Measurements from ENCODE around the gene CXCL3. TPM values are rescaled to one million over a fixed set of nuclear protein-coding genes. Genes with fewer than 3 reads are reported as not detected.

Gene CXCL3
- total and polyA plus RNA-seq, 9 of the 15 experiments (the other 6 are each of a cell fraction or from before 2014, with no cell fraction given) = 2.3 to 8.9 (median 6.1) TPM

DNA sequence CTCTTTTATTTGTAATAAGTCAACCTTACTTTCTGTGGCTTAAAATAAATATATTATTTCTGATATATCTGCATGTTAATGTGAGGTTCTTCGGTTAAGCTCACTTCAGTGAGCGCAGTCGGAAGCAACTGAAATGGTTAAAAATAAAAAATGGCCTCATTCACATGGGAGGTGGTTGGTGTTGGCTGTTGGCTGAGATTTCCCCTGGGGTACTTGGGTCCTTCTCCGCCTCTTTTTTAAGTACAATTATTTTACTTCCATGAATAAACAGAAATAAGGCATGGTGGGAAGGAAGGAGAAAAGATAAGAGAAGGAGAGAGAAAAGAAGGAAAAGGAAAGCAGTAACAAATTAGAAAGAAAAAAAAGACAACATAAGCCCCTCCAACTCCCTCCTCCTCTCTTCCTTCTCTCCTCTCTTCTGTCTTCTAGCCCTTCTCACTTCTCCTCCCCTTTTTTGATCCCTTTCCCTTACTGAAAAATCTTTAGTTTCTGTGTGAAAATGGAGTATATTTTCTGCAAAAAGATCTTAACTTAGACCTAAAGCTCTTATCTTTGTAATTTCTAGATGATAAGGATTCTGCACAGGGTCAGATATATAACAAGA, 19.7 kb upstream of the CXCL3 start:
- FAIRE-seq = no peak
- ATAC-seq = no peak
- no peaks in the 10 kb centered on the region for H3K27me3 ChIP-seq (ENCODE audit: control insufficient read depth in 2 of 2, insufficient read depth in 2 of 2, low read length in 2 of 2)
- intact Hi-C loops (cut with micrococcal nuclease) (loop anchor here (5.0 kb wide), 1 partner anchor 74 kb away; no protein-coding TSS in a partner anchor), in situ Hi-C loops (cut with MboI) (no loop called here)
- H4K20me1 ChIP-seq (replicated peaks; ENCODE audit: control insufficient read depth, insufficient read depth, low read length) = no peaks in the 10 kb centered on the region
- 87% methylated on average over 4 of the region's 4 CpGs for WGBS (ENCODE audit: insufficient coverage, low coverage, missing lambda C conversion rate)
- peak overlapping the region in 1 of 2 experiments; percentile 79; a peak in 2 of 4 replicates for H3K9ac ChIP-seq (ENCODE audit: insufficient read depth in 1 of 2, low read depth in 2 of 2, low read length in 2 of 2)
- no peak overlapping the region for H3K4me3 ChIP-seq
- H2AFZ ChIP-seq (ENCODE audit: low read depth, low read length) = peak overlapping the region; percentile 75
- H3K27ac ChIP-seq (ENCODE audit: extremely low read depth, low read depth, low read length) = peak overlapping the region; percentile 98
- CTCF ChIA-PET (ENCODE audit: low intra/inter-chr PET ratio) = no interaction called here
- POLR2A ChIA-PET = interaction anchor here (1.0 kb wide), 1 partner anchor 19 kb away, joined by 4 read pairs; the partner anchor contains the start of gene CXCL3
- DNase-seq (ENCODE audit: extremely low read depth in 1 of 4, low spot score in 3 of 4) = no peak
- H3K4me2 ChIP-seq (ENCODE audit: insufficient read depth, low read length) = no peak overlapping the region
- H3K9me1 ChIP-seq (ENCODE audit: control insufficient read depth, insufficient read depth, low read length) = peaks cover 4% of the 10 kb centered on the region
- H3K36me3 ChIP-seq (ENCODE audit: control insufficient read depth, insufficient read depth, low read length) = no peaks in the 10 kb centered on the region; the same call in 2 of the 3 replicates
- BruUV-seq (replicated peaks) = no TSS peak
- H3K79me2 ChIP-seq (ENCODE audit: control insufficient read depth, insufficient read depth, low read length) = no peaks in the 10 kb centered on the region
- no peaks in the 10 kb centered on the region for H3K9me3 ChIP-seq (replicated peaks; ENCODE audit: control insufficient read depth, insufficient read depth, low read depth, low read length)
- peaks cover 15 to 52% of the 10 kb centered on the region in 2 experiments for H3K4me1 ChIP-seq (replicated peaks in 1 of 2; ENCODE audit: control insufficient read depth in 2 of 2, insufficient read depth in 2 of 2, low read length in 2 of 2)
- TF ChIP-seq, protein P1, sequence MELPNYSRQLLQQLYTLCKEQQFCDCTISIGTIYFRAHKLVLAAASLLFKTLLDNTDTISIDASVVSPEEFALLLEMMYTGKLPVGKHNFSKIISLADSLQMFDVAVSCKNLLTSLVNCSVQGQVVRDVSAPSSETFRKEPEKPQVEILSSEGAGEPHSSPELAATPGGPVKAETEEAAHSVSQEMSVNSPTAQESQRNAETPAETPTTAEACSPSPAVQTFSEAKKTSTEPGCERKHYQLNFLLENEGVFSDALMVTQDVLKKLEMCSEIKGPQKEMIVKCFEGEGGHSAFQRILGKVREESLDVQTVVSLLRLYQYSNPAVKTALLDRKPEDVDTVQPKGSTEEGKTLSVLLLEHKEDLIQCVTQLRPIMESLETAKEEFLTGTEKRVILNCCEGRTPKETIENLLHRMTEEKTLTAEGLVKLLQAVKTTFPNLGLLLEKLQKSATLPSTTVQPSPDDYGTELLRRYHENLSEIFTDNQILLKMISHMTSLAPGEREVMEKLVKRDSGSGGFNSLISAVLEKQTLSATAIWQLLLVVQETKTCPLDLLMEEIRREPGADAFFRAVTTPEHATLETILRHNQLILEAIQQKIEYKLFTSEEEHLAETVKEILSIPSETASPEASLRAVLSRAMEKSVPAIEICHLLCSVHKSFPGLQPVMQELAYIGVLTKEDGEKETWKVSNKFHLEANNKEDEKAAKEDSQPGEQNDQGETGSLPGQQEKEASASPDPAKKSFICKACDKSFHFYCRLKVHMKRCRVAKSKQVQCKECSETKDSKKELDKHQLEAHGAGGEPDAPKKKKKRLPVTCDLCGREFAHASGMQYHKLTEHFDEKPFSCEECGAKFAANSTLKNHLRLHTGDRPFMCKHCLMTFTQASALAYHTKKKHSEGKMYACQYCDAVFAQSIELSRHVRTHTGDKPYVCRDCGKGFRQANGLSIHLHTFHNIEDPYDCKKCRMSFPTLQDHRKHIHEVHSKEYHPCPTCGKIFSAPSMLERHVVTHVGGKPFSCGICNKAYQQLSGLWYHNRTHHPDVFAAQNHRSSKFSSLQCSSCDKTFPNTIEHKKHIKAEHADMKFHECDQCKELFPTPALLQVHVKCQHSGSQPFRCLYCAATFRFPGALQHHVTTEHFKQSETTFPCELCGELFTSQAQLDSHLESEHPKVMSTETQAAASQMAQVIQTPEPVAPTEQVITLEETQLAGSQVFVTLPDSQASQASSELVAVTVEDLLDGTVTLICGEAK (IDR thresholded peaks at IDR 0.05) = no peak
- TF ChIP-seq, protein P1 (CRISPR knock-in tag; IDR thresholded peaks at IDR 0.05) = no peak
- TF ChIP-seq KLF13 (tag; IDR thresholded peaks at IDR 0.05; ENCODE audit: borderline replicate concordance, low read depth) = no peak
- no peak for TF ChIP-seq ZNF75A (CRISPR knock-in tag; IDR thresholded peaks at IDR 0.05)
- TF ChIP-seq, protein P2, sequence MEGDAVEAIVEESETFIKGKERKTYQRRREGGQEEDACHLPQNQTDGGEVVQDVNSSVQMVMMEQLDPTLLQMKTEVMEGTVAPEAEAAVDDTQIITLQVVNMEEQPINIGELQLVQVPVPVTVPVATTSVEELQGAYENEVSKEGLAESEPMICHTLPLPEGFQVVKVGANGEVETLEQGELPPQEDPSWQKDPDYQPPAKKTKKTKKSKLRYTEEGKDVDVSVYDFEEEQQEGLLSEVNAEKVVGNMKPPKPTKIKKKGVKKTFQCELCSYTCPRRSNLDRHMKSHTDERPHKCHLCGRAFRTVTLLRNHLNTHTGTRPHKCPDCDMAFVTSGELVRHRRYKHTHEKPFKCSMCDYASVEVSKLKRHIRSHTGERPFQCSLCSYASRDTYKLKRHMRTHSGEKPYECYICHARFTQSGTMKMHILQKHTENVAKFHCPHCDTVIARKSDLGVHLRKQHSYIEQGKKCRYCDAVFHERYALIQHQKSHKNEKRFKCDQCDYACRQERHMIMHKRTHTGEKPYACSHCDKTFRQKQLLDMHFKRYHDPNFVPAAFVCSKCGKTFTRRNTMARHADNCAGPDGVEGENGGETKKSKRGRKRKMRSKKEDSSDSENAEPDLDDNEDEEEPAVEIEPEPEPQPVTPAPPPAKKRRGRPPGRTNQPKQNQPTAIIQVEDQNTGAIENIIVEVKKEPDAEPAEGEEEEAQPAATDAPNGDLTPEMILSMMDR (IDR thresholded peaks at IDR 0.05 in 2 of 3, conservative IDR thresholded peaks at IDR 0.05 in 1 of 3; ENCODE audit: insufficient read depth in 2 of 3, low read depth in 1 of 3, low read length in 3 of 3) = no peak
- TF ChIP-seq, protein P3, sequence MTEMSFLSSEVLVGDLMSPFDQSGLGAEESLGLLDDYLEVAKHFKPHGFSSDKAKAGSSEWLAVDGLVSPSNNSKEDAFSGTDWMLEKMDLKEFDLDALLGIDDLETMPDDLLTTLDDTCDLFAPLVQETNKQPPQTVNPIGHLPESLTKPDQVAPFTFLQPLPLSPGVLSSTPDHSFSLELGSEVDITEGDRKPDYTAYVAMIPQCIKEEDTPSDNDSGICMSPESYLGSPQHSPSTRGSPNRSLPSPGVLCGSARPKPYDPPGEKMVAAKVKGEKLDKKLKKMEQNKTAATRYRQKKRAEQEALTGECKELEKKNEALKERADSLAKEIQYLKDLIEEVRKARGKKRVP (CRISPR knock-in tag; IDR thresholded peaks at IDR 0.05) = 0 out of 2 replicates have a peak, but pooled peaks have one; percentile 14
- no peak for TF ChIP-seq POLR2AphosphoS2 (IDR thresholded peaks at IDR 0.05; ENCODE audit: low read length)
- no peak for TF ChIP-seq KLF16 (IDR thresholded peaks at IDR 0.05)
- TF ChIP-seq ZNF766 (CRISPR knock-in tag; conservative IDR thresholded peaks at IDR 0.05) = peak; percentile 35; the same call in 1 of the 2 replicates
- TF ChIP-seq ESRRB (CRISPR knock-in tag; IDR thresholded peaks at IDR 0.05; ENCODE audit: borderline replicate concordance) = no peak

Measured in K562 (cell line).